AG20443 (cell line): ENCODE measurements around the gene ACAD11.

Source experiments
- DNase-seq: peaks from one replicate; pipeline ENCODE4 v3.0.0; 2012; ENCODE audit warnings: low spot score, mixed read lengths

The ACAD11 gene

GRCh38 chr3:132659365-132660051 lies at the start of gene ACAD11:
Gene ACAD11 (minus strand): TSS chr3:132659809. CDS start chr3:132659751, 58 bp downstream.
- DNase-seq, result peak; percentile 81

GRCh38 chr3:132703733-132704132 lies 44.1 kb upstream of the ACAD11 start:
- DNase-seq, result no peak

- DNase-seq, result peak; percentile 10
Measured at GRCh38 chr3:132695422-132695821, 35.8 kb upstream of the ACAD11 start.

GRCh38 chr3:132694991-132695390 lies 35.4 kb upstream of the ACAD11 start:
- no peak for DNase-seq

- DNase-seq, result no peak
Measured at GRCh38 chr3:132690040-132690439, 30.4 kb upstream of the ACAD11 start.

- no peak for DNase-seq
Measured at GRCh38 chr3:132682201-132682600, 22.6 kb upstream of the ACAD11 start.

GRCh38 chr3:132681421-132681820 lies 21.8 kb upstream of the ACAD11 start:
- DNase-seq, result no peak

- no peak for DNase-seq
Measured at GRCh38 chr3:132679911-132680310, 20.3 kb upstream of the ACAD11 start.

GRCh38 chr3:132675408-132675807 lies 15.8 kb upstream of the ACAD11 start:
- DNase-seq, result no peak

- no peak for DNase-seq
Measured at GRCh38 chr3:132669256-132669777, 9.7 kb upstream of the ACAD11 start.

GRCh38 chr3:132665230-132665745 lies 5.7 kb upstream of the ACAD11 start:
- DNase-seq, result no peak

- no peak for DNase-seq
Measured at GRCh38 chr3:132662212-132662611, 2.6 kb upstream of the ACAD11 start.

GRCh38 chr3:132661101-132661500 lies 1.5 kb upstream of the ACAD11 start:
- DNase-seq, result no peak

- no peak for DNase-seq
Measured at GRCh38 chr3:132660811-132661070, 1.1 kb upstream of the ACAD11 start.

- peak; percentile 82 for DNase-seq
Measured at GRCh38 chr3:132660052-132660810, 622 bp upstream of the ACAD11 start, which contains the start of gene UBA5. Gene UBA5 (plus strand): TSS chr3:132660329. CDS start chr3:132660538, 209 bp downstream.

GRCh38 chr3:132659000-132659364 lies 627 bp downstream of the ACAD11 start:
- peak; percentile 27 for DNase-seq

- no peak for DNase-seq
Measured at GRCh38 chr3:132657869-132658747, 1.5 kb downstream of the ACAD11 start.

- DNase-seq, result no peak
Measured at GRCh38 chr3:132655471-132655870, 4.1 kb downstream of the ACAD11 start.

GRCh38 chr3:132654721-132655120 lies 4.9 kb downstream of the ACAD11 start:
- no peak for DNase-seq

GRCh38 chr3:132654190-132654589 lies 5.4 kb downstream of the ACAD11 start:
- no peak for DNase-seq

- DNase-seq, result peak; percentile 60
Measured at GRCh38 chr3:132652640-132653270, 6.9 kb downstream of the ACAD11 start.

- no peak for DNase-seq
Measured at GRCh38 chr3:132650153-132650552, 9.5 kb downstream of the ACAD11 start.
